Medulla oblongata (tissue), 1 donor: ENCODE results near the gene RASA2.
"Not testable (repeated sequence)": the region's sequence is repeated elsewhere in the genome, so short reads cannot be mapped to it uniquely, and the experiment has no call there.

Source experiments
- DNase-seq: peaks from one replicate; pipeline ENCODE4 v3.0.0-alpha.2; 2015; ENCODE audit errors: extremely low spot score

The RASA2 gene

GRCh38 chr3:141457624-141458236 lies 29.1 kb upstream of the RASA2 start:
- no peak for DNase-seq

- no peak for DNase-seq
These were observed 27.8 kb upstream of the RASA2 start for GRCh38 chr3:141459008-141459407.

GRCh38 chr3:141460097-141460704 lies 26.6 kb upstream of the RASA2 start:
- peak; percentile 94 for DNase-seq

- DNase-seq, result no peak
These were observed 24.5 kb upstream of the RASA2 start for GRCh38 chr3:141462176-141462859.

- DNase-seq, result no peak
These were observed 21.6 kb upstream of the RASA2 start for GRCh38 chr3:141465221-141465620.

GRCh38 chr3:141466633-141467169 lies 20.1 kb upstream of the RASA2 start:
- DNase-seq, result no peak

GRCh38 chr3:141469720-141470119 lies 17.1 kb upstream of the RASA2 start:
- no peak for DNase-seq

- no peak for DNase-seq
These were observed 15.7 kb upstream of the RASA2 start for GRCh38 chr3:141471160-141471559.

- DNase-seq, result no peak
These were observed 10.8 kb upstream of the RASA2 start for GRCh38 chr3:141476033-141476432.

- no peak for DNase-seq
These were observed 9.6 kb upstream of the RASA2 start for GRCh38 chr3:141477224-141477623.

- no peak for DNase-seq
These were observed 8.7 kb upstream of the RASA2 start for GRCh38 chr3:141478139-141478538.

GRCh38 chr3:141478840-141479239 lies 8.0 kb upstream of the RASA2 start:
- DNase-seq, result not testable (repeated sequence)

GRCh38 chr3:141482245-141482922 lies 4.4 kb upstream of the RASA2 start:
- DNase-seq, result no peak

GRCh38 chr3:141484701-141485287 lies 2.0 kb upstream of the RASA2 start:
- no peak for DNase-seq

GRCh38 chr3:141485641-141486495 lies 959 bp upstream of the RASA2 start:
- DNase-seq, result peak; percentile 33

- no peak for DNase-seq
These were observed 406 bp upstream of the RASA2 start for GRCh38 chr3:141486496-141486745.

GRCh38 chr3:141487521-141488252 lies 860 bp downstream of the RASA2 start:
- peak; percentile 56 for DNase-seq

GRCh38 chr3:141489203-141489602 lies 2.4 kb downstream of the RASA2 start:
- DNase-seq, result no peak

- DNase-seq, result no peak
These were observed 4.3 kb downstream of the RASA2 start for GRCh38 chr3:141491081-141491480.

GRCh38 chr3:141491929-141492328 lies 5.1 kb downstream of the RASA2 start:
- no peak for DNase-seq

- DNase-seq, result no peak
These were observed 6.4 kb downstream of the RASA2 start for GRCh38 chr3:141493184-141493583.
